Activated naive CD4-positive, alpha-beta T cell treated with anti-CD3 and anti-CD28 coated beads, Interleukin-2, amount 50 U/mL, for 72 hours (primary cell): ENCODE results near the gene FIGN. TPM values are rescaled to one million over a fixed set of nuclear protein-coding genes. Genes with fewer than 3 reads are reported as not detected.
A peak's percentile ranks its signal among the peaks of the same experiment; 100 is the strongest.

Experiments
- ATAC-seq, 2 donors: fragments of 150-1000 bp; cut with Tn5 transposase; 2 replicates each; pipeline ENCODE4 v1.10.0; 2021; ENCODE audit warnings: mild to moderate bottlenecking in 2 of 2, moderate library complexity in 2 of 2
- DNase-seq, 2 donors: peaks; one replicate each; pipeline ENCODE4 v3.0.0; 2021 to 2022; ENCODE audit warnings: low spot score in 2 of 2
- H3K27ac Mint-ChIP-seq, 2 donors: one replicate each; pipeline ENCODE4 v1.8.0; 2022; ENCODE audit warnings: mild to moderate bottlenecking in 2 of 2, mixed read lengths in 2 of 2
- H3K36me3 Mint-ChIP-seq, 2 donors: one replicate each; pipeline ENCODE4 v1.8.0; 2022; ENCODE audit warnings: mixed read lengths in 2 of 2
- H3K9me3 Mint-ChIP-seq, 2 donors: one replicate each; pipeline ENCODE4 v1.8.0; 2022; ENCODE audit warnings: mixed read lengths in 2 of 2
- total RNA-seq, 2 donors: library from RNA; stranded (reverse); gene quantifications; one replicate each; pipeline ENCODE4 v1.2.3, GENCODE V29; 2022

Gene FIGN
- total RNA-seq, 2 donors from 2014 or later = not detected

- Mint-ChIP-seq H3K27ac (no peak overlapping the region), H3K36me3 (peaks cover 0 to 5% of the 10 kb centered on the region in 2 donors), H3K9me3 (peaks cover 15 to 18% of the 10 kb centered on the region in 2 donors)
- ATAC-seq = no peak
- DNase-seq = no peak
These were observed 73.5 kb downstream of the FIGN start for GRCh38 chr2:163662141-163662780.

GRCh38 chr2:163659224-163659623 is 76.6 kb downstream of the FIGN start:
- Mint-ChIP-seq H3K9me3 (peaks cover 18 to 26% of the 10 kb centered on the region in 2 donors), H3K27ac (no peak overlapping the region), H3K36me3 (peaks cover 0 to 5% of the 10 kb centered on the region in 2 donors)
- DNase-seq (no peak), ATAC-seq (no peak)

- DNase-seq = no peak
- Mint-ChIP-seq H3K9me3 (peaks cover 13 to 22% of the 10 kb centered on the region in 2 donors), H3K27ac (no peak overlapping the region), H3K36me3 (peaks cover 0 to 5% of the 10 kb centered on the region in 2 donors)
- no peak for ATAC-seq
These were observed 77.3 kb downstream of the FIGN start for GRCh38 chr2:163658556-163658955.

GRCh38 chr2:163657281-163657656 is 78.5 kb downstream of the FIGN start:
- peaks cover 13 to 22% of the 10 kb centered on the region in 2 donors for H3K9me3 Mint-ChIP-seq
- ATAC-seq (no peak), DNase-seq (no peak)
- peaks cover 0 to 5% of the 10 kb centered on the region in 2 donors for H3K36me3 Mint-ChIP-seq
- no peak overlapping the region for H3K27ac Mint-ChIP-seq

GRCh38 chr2:163656622-163657280 is 79.1 kb downstream of the FIGN start:
- Mint-ChIP-seq H3K27ac (no peak overlapping the region), H3K36me3 (peaks cover 0 to 4% of the 10 kb centered on the region in 2 donors), H3K9me3 (peaks cover 11 to 19% of the 10 kb centered on the region in 2 donors)
- ATAC-seq (no peak), DNase-seq (no peak)

- ATAC-seq = no peak
- no peaks in the 10 kb centered on the region for H3K36me3 Mint-ChIP-seq
- peaks cover 9 to 15% of the 10 kb centered on the region in 2 donors for H3K9me3 Mint-ChIP-seq
- DNase-seq = no peak
- H3K27ac Mint-ChIP-seq = no peak overlapping the region
These were observed 80.1 kb downstream of the FIGN start for GRCh38 chr2:163655667-163656066.

GRCh38 chr2:163652751-163653150 is 83.1 kb downstream of the FIGN start:
- DNase-seq = no peak
- Mint-ChIP-seq H3K9me3 (peaks cover 9 to 10% of the 10 kb centered on the region in 2 donors), H3K27ac (no peak overlapping the region), H3K36me3 (no peaks in the 10 kb centered on the region)
- ATAC-seq = no peak

GRCh38 chr2:163649080-163649479 is 86.7 kb downstream of the FIGN start:
- H3K36me3 Mint-ChIP-seq = no peaks in the 10 kb centered on the region
- ATAC-seq = no peak
- DNase-seq = no peak
- peaks cover 4 to 5% of the 10 kb centered on the region in 2 donors for H3K9me3 Mint-ChIP-seq
- no peak overlapping the region for H3K27ac Mint-ChIP-seq

GRCh38 chr2:163647300-163647699 is 88.5 kb downstream of the FIGN start:
- H3K36me3 Mint-ChIP-seq = no peaks in the 10 kb centered on the region
- H3K9me3 Mint-ChIP-seq = peaks cover 4 to 5% of the 10 kb centered on the region in 2 donors
- no peak for ATAC-seq
- H3K27ac Mint-ChIP-seq = no peak overlapping the region
- no peak for DNase-seq

GRCh38 chr2:163646687-163647086 is 89.1 kb downstream of the FIGN start:
- H3K36me3 Mint-ChIP-seq = no peaks in the 10 kb centered on the region
- ATAC-seq (no peak), DNase-seq (no peak)
- peaks cover 4 to 5% of the 10 kb centered on the region in 2 donors for H3K9me3 Mint-ChIP-seq
- no peak overlapping the region for H3K27ac Mint-ChIP-seq

GRCh38 chr2:163644238-163644637 is 91.6 kb downstream of the FIGN start:
- peaks cover 4 to 10% of the 10 kb centered on the region in 2 donors for H3K9me3 Mint-ChIP-seq
- H3K36me3 Mint-ChIP-seq = no peaks in the 10 kb centered on the region
- DNase-seq = no peak
- ATAC-seq = no peak
- no peak overlapping the region for H3K27ac Mint-ChIP-seq

- Mint-ChIP-seq H3K27ac (no peak overlapping the region), H3K9me3 (peaks cover 4 to 5% of the 10 kb centered on the region in 2 donors), H3K36me3 (no peaks in the 10 kb centered on the region)
- DNase-seq = no peak
- ATAC-seq = no peak
These were observed 93.8 kb downstream of the FIGN start for GRCh38 chr2:163641986-163642385.

- no peak for ATAC-seq
- no peak for DNase-seq
- Mint-ChIP-seq H3K36me3 (no peaks in the 10 kb centered on the region), H3K9me3 (peaks cover 4 to 5% of the 10 kb centered on the region in 2 donors), H3K27ac (no peak overlapping the region)
These were observed 95.1 kb downstream of the FIGN start for GRCh38 chr2:163640542-163641193.

GRCh38 chr2:163637871-163638270 is 97.9 kb downstream of the FIGN start:
- DNase-seq (no peak), ATAC-seq (no peak)
- no peak overlapping the region for H3K27ac Mint-ChIP-seq
- peaks cover 0 to 5% of the 10 kb centered on the region in 2 donors for H3K9me3 Mint-ChIP-seq
- no peaks in the 10 kb centered on the region for H3K36me3 Mint-ChIP-seq

GRCh38 chr2:163633291-163633690 is 102.5 kb downstream of the FIGN start:
- DNase-seq (no peak), ATAC-seq (no peak)
- Mint-ChIP-seq H3K9me3 (peaks cover 3 to 6% of the 10 kb centered on the region in 2 donors), H3K27ac (no peak overlapping the region), H3K36me3 (no peaks in the 10 kb centered on the region)

- DNase-seq (no peak), ATAC-seq (no peak)
- Mint-ChIP-seq H3K36me3 (no peaks in the 10 kb centered on the region), H3K27ac (peak overlapping the region in 1 of 2 donors; percentile 17), H3K9me3 (peaks cover 3 to 6% of the 10 kb centered on the region in 2 donors)
These were observed 105.0 kb downstream of the FIGN start for GRCh38 chr2:163630836-163631235.

GRCh38 chr2:163626639-163627109 is 109.1 kb downstream of the FIGN start:
- H3K27ac Mint-ChIP-seq = no peak overlapping the region
- no peak for DNase-seq
- no peaks in the 10 kb centered on the region for H3K36me3 Mint-ChIP-seq
- peaks cover 0 to 6% of the 10 kb centered on the region in 2 donors for H3K9me3 Mint-ChIP-seq
- no peak for ATAC-seq
